ENCODE measurements around the gene SDCBP2.
A peak's percentile ranks its signal among the peaks of the same experiment; 100 is the strongest.

Gene SDCBP2

GRCh38 chr20:1272368-1273100, 56.4 kb downstream of the SDCBP2 start:
- no peak for DNase-seq (ENCODE audit: low spot score)

- no peak for DNase-seq (ENCODE audit: low spot score)
These were observed 59.1 kb downstream of the SDCBP2 start for GRCh38 chr20:1269850-1270249.

- no peak for DNase-seq (ENCODE audit: low spot score)
These were observed 59.7 kb downstream of the SDCBP2 start for GRCh38 chr20:1269235-1269634.

- DNase-seq (ENCODE audit: low spot score) = no peak
These were observed 61.0 kb downstream of the SDCBP2 start for GRCh38 chr20:1267809-1268374.

- DNase-seq (ENCODE audit: low spot score) = no peak
These were observed 61.8 kb downstream of the SDCBP2 start for GRCh38 chr20:1267161-1267560.

- peak; percentile 77 for DNase-seq (ENCODE audit: low spot score)
These were observed 62.6 kb downstream of the SDCBP2 start, which contains the start of gene SNPH for GRCh38 chr20:1266167-1266973. SNPH (plus strand) TSS chr20:1266294; CDS start chr20:1296240, 29,946 bp downstream.

- no peak for DNase-seq (ENCODE audit: low spot score)
These were observed 63.1 kb downstream of the SDCBP2 start for GRCh38 chr20:1265916-1266166.

GRCh38 chr20:1265226-1265915, 63.6 kb downstream of the SDCBP2 start:
- DNase-seq (ENCODE audit: low spot score) = no peak

GRCh38 chr20:1264727-1265126, 64.2 kb downstream of the SDCBP2 start:
- DNase-seq (ENCODE audit: low spot score) = no peak

GRCh38 chr20:1263853-1264252, 65.1 kb downstream of the SDCBP2 start:
- no peak for DNase-seq (ENCODE audit: low spot score)
